WI38 (cell line): ENCODE measurements around the gene PCSK5.

Source experiments
- H3K4me3 ChIP-seq: 2 replicates; pipeline ENCODE4 v1.5.1; 2011; ENCODE audit warnings: low read depth, mild to moderate bottlenecking, control low read depth, low read length
- CTCF ChIP-seq: IDR thresholded peaks from 2 replicates; pipeline ENCODE4 v1.5.1; 2012; ENCODE audit warnings: low read depth, mild to moderate bottlenecking, control low read depth, low read length

Gene PCSK5

GRCh38 chr9:76150013-76150412 is 259.5 kb downstream of the PCSK5 start:
- H3K4me3 ChIP-seq: no peak overlapping the region
- TF ChIP-seq CTCF: no peak

- H3K4me3 ChIP-seq: no peak overlapping the region
- no peak for TF ChIP-seq CTCF
These were observed 260.8 kb downstream of the PCSK5 start for GRCh38 chr9:76151267-76151666.

GRCh38 chr9:76153339-76153738 is 262.9 kb downstream of the PCSK5 start:
- H3K4me3 ChIP-seq: no peak overlapping the region
- no peak for TF ChIP-seq CTCF

GRCh38 chr9:76153902-76154629 is 263.6 kb downstream of the PCSK5 start:
- no peak overlapping the region for H3K4me3 ChIP-seq
- TF ChIP-seq CTCF: no peak

GRCh38 chr9:76155361-76155760 is 264.9 kb downstream of the PCSK5 start:
- H3K4me3 ChIP-seq: no peak overlapping the region
- TF ChIP-seq CTCF: no peak

- TF ChIP-seq CTCF: no peak
- no peak overlapping the region for H3K4me3 ChIP-seq
These were observed 268.2 kb downstream of the PCSK5 start for GRCh38 chr9:76158713-76159112.

- TF ChIP-seq CTCF: no peak
These were observed 268.9 kb downstream of the PCSK5 start for GRCh38 chr9:76159293-76159926.

More at GRCh38 chr9:76159293-76159926, 268.9 kb downstream of the PCSK5 start:
- H3K4me3 ChIP-seq: no peak overlapping the region
